Hepatocyte (in vitro differentiated cells): ENCODE results near the gene MAB21L3.

Experiments
- EZH2 ChIP-seq: fragments of 200-600 bp; sonication (generic); IDR thresholded peaks from 2 replicates; pipeline ENCODE4 v1.6.1; 2016; ENCODE audit warnings: antibody characterized with exemption, mild to moderate bottlenecking, borderline replicate concordance
- EZH2phosphoT487 ChIP-seq: fragments of 200-600 bp; sonication (generic); IDR thresholded peaks from one replicate; pipeline ENCODE4 v1.6.1; 2018; ENCODE audit warnings: antibody characterized with exemption, mild to moderate bottlenecking, low read depth, moderate library complexity; ENCODE audit not compliant: unreplicated experiment, severe bottlenecking
- TF ChIP-seq, protein P1 (sequence below): fragments of 200-600 bp; sonication (generic); IDR thresholded peaks from 2 replicates; pipeline ENCODE4 v1.5.1; 2016; ENCODE audit warnings: antibody characterized with exemption, mild to moderate bottlenecking; ENCODE audit not compliant: poor library complexity

DNA sequence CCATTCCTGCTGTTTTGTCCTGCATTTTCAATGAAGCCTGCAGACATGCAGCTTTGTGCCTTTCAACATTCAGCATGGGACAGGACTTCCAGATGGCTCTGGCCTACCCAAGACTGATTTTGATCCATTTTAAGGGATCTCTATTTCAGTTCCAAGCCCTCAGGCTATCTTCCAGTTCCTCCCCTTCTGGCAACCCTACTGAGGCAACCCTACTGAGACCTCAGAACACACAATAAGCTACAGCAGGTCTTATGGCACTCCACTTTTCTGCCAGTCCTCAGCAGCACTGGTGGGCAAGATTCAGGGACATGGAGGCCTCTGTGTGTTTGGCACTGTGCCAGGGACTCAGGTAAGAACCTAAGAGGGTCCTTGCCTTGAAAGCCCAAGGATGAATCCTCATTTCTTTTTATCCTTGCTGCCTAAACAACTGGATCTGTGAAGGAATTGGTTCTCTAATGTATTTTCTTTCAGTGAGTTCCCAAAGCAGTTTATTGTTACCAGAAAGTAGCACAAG lies 50.7 kb downstream of the MAB21L3 start:
- TF ChIP-seq EZH2phosphoT487 = no peak
- TF ChIP-seq, protein P1, sequence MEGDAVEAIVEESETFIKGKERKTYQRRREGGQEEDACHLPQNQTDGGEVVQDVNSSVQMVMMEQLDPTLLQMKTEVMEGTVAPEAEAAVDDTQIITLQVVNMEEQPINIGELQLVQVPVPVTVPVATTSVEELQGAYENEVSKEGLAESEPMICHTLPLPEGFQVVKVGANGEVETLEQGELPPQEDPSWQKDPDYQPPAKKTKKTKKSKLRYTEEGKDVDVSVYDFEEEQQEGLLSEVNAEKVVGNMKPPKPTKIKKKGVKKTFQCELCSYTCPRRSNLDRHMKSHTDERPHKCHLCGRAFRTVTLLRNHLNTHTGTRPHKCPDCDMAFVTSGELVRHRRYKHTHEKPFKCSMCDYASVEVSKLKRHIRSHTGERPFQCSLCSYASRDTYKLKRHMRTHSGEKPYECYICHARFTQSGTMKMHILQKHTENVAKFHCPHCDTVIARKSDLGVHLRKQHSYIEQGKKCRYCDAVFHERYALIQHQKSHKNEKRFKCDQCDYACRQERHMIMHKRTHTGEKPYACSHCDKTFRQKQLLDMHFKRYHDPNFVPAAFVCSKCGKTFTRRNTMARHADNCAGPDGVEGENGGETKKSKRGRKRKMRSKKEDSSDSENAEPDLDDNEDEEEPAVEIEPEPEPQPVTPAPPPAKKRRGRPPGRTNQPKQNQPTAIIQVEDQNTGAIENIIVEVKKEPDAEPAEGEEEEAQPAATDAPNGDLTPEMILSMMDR = no peak
- TF ChIP-seq EZH2 = no peak
